ENCODE data around the gene PPM1E. TPM values are rescaled to one million over a fixed set of nuclear protein-coding genes. Genes with fewer than 3 reads are reported as not detected.

PPM1E gene
- total RNA-seq, 1 experiment from 2014 or later, result 2.9 TPM

DNA sequence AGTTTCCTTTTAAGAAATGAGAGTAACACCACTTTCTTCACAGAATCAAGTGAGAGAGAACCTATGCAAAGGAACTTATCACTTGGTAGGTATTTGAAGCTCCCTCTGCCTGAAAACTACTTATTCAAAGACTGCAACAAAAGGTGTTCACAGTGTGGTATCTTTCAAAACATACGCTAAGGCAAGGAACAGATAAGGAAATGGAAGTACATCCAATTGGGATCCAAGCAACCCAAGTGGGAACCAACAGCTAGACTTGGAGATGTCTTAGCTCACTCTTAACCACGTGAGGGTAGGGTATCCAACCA lies 431 bp upstream of the PPM1E start:
- Histone ChIP-seq H3K27me3 (ENCODE audit: control insufficient read depth, insufficient read depth, low read length) (peaks cover 9% of the 10 kb centered on the region), H3K9me3 (ENCODE audit: control insufficient read depth, insufficient read depth, low read depth, low read length) (no peaks in the 10 kb centered on the region), H3K27ac (ENCODE audit: low read length) (no peak overlapping the region), H3K36me3 (ENCODE audit: control insufficient read depth, insufficient read depth, low read length) (no peaks in the 10 kb centered on the region), H3K4me3 (ENCODE audit: low read depth in 2 of 2, low read length in 2 of 2) (peak overlapping the region; percentile 57 to 70), H3K4me1 (ENCODE audit: control insufficient read depth, insufficient read depth, low read length) (no peaks in the 10 kb centered on the region)
- DNase-seq (ENCODE audit: low read depth, low spot score) (no peak), ATAC-seq (no peak)
- ChIA-PET POLR2A (no interaction called here), CTCF (no interaction called here)
- no TSS peak for BruUV-seq (replicated peaks)
- in situ Hi-C loops (cut with HindIII; ENCODE audit: low pct_unique_long_range_greater_than_20kb, low sequenced_read_pairs) (no loop called here), intact Hi-C loops (cut with micrococcal nuclease; ENCODE audit: unreplicated experiment) (no loop called here)
- no peak for TF ChIP-seq SIN3A (IDR thresholded peaks at IDR 0.05; ENCODE audit: borderline replicate concordance, insufficient read depth, low read depth, low read length)
- TF ChIP-seq POLR2AphosphoS5 (IDR thresholded peaks at IDR 0.05; ENCODE audit: low read depth, low read length), result no peak
- TF ChIP-seq TCF7L2 (IDR thresholded peaks at IDR 0.05; ENCODE audit: low read depth, low read length), result no peak
- TF ChIP-seq, protein P1, sequence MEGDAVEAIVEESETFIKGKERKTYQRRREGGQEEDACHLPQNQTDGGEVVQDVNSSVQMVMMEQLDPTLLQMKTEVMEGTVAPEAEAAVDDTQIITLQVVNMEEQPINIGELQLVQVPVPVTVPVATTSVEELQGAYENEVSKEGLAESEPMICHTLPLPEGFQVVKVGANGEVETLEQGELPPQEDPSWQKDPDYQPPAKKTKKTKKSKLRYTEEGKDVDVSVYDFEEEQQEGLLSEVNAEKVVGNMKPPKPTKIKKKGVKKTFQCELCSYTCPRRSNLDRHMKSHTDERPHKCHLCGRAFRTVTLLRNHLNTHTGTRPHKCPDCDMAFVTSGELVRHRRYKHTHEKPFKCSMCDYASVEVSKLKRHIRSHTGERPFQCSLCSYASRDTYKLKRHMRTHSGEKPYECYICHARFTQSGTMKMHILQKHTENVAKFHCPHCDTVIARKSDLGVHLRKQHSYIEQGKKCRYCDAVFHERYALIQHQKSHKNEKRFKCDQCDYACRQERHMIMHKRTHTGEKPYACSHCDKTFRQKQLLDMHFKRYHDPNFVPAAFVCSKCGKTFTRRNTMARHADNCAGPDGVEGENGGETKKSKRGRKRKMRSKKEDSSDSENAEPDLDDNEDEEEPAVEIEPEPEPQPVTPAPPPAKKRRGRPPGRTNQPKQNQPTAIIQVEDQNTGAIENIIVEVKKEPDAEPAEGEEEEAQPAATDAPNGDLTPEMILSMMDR (IDR thresholded peaks at IDR 0.05), result no peak
- TF ChIP-seq, protein P2, sequence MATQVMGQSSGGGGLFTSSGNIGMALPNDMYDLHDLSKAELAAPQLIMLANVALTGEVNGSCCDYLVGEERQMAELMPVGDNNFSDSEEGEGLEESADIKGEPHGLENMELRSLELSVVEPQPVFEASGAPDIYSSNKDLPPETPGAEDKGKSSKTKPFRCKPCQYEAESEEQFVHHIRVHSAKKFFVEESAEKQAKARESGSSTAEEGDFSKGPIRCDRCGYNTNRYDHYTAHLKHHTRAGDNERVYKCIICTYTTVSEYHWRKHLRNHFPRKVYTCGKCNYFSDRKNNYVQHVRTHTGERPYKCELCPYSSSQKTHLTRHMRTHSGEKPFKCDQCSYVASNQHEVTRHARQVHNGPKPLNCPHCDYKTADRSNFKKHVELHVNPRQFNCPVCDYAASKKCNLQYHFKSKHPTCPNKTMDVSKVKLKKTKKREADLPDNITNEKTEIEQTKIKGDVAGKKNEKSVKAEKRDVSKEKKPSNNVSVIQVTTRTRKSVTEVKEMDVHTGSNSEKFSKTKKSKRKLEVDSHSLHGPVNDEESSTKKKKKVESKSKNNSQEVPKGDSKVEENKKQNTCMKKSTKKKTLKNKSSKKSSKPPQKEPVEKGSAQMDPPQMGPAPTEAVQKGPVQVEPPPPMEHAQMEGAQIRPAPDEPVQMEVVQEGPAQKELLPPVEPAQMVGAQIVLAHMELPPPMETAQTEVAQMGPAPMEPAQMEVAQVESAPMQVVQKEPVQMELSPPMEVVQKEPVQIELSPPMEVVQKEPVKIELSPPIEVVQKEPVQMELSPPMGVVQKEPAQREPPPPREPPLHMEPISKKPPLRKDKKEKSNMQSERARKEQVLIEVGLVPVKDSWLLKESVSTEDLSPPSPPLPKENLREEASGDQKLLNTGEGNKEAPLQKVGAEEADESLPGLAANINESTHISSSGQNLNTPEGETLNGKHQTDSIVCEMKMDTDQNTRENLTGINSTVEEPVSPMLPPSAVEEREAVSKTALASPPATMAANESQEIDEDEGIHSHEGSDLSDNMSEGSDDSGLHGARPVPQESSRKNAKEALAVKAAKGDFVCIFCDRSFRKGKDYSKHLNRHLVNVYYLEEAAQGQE (IDR thresholded peaks at IDR 0.05; ENCODE audit: insufficient read depth in 1 of 2, low read depth in 2 of 2, low read length in 1 of 2), result no peak

DNA sequence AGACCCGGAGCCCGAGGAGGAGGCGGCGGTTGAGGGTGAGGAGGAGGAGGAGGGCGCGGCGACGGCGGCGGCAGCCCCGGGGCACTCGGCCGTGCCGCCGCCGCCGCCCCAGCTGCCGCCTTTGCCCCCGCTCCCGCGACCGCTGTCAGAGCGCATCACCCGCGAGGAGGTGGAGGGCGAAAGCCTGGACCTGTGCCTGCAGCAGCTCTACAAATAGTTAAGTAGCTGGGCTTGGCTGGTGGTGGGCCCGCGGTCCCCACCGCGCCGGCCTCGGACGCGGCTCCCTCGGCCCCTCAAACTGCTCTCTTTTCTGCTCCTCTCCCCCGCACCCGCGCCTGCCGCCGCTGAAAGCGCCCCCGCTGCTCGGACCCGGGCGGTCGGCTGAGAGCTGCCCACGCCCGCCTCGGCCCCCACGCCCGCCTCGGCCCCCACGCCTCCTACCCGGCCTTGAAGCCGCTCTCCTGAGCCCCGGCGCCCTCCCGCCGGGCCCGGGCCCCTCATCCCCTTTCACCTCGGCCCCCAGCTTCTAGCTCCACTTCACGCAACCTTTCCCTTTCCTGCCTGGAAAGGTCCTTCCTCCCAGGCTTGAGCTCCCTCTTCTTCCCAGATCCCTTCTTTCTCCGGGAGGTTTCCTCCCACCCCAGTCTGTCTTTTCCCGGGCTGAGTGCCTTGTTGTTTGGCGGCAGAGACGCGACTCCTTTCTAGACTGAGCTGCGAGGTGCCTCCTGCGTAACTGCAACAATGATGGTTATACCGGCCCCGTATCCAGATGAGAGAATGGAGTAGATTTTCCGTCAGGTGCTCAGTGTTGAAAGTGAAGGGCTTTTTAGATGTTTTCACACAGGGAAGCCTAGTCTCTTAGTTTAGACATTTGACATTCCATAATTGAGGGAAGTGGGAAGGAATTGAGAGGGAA lies 850 bp downstream of the PPM1E start:
- H3K27me3 ChIP-seq (ENCODE audit: control insufficient read depth, insufficient read depth, low read length), result peaks cover 9% of the 10 kb centered on the region

More for the DNA sequence above, 850 bp downstream of the PPM1E start:
- ATAC-seq (peak; percentile 61), DNase-seq (ENCODE audit: low read depth, low spot score) (no peak)
- no peaks in the 10 kb centered on the region for H3K9me3 ChIP-seq (ENCODE audit: control insufficient read depth, insufficient read depth, low read depth, low read length)
- intact Hi-C loops (cut with micrococcal nuclease; ENCODE audit: unreplicated experiment) (no loop called here), in situ Hi-C loops (cut with HindIII; ENCODE audit: low pct_unique_long_range_greater_than_20kb, low sequenced_read_pairs) (no loop called here)
- no peaks in the 10 kb centered on the region for H3K4me1 ChIP-seq (ENCODE audit: control insufficient read depth, insufficient read depth, low read length)
- no peaks in the 10 kb centered on the region for H3K36me3 ChIP-seq (ENCODE audit: control insufficient read depth, insufficient read depth, low read length)
- no peak overlapping the region for H3K27ac ChIP-seq (ENCODE audit: low read length)
- CTCF ChIA-PET, result no interaction called here
- no TSS peak for BruUV-seq (replicated peaks)
- POLR2A ChIA-PET, result no interaction called here
- TF ChIP-seq, protein P2 (IDR thresholded peaks at IDR 0.05; ENCODE audit: insufficient read depth in 1 of 2, low read depth in 2 of 2, low read length in 1 of 2), result no peak
- TF ChIP-seq POLR2AphosphoS5 (IDR thresholded peaks at IDR 0.05; ENCODE audit: low read depth, low read length) (no peak), TCF7L2 (IDR thresholded peaks at IDR 0.05; ENCODE audit: low read depth, low read length) (no peak), SIN3A (IDR thresholded peaks at IDR 0.05; ENCODE audit: borderline replicate concordance, insufficient read depth, low read depth, low read length) (no peak)
- TF ChIP-seq, protein P1 (IDR thresholded peaks at IDR 0.05), result no peak
- peak overlapping the region; percentile 57 to 70 for H3K4me3 ChIP-seq (ENCODE audit: low read depth in 2 of 2, low read length in 2 of 2)
